ENCODE data around the gene TBC1D22A. TPM values are rescaled to one million over a fixed set of nuclear protein-coding genes. Genes with fewer than 3 reads are reported as not detected.

The TBC1D22A gene
- total and polyA plus RNA-seq, 2 experiments from 2014 or later = 9.6 to 13.3 TPM

DNA sequence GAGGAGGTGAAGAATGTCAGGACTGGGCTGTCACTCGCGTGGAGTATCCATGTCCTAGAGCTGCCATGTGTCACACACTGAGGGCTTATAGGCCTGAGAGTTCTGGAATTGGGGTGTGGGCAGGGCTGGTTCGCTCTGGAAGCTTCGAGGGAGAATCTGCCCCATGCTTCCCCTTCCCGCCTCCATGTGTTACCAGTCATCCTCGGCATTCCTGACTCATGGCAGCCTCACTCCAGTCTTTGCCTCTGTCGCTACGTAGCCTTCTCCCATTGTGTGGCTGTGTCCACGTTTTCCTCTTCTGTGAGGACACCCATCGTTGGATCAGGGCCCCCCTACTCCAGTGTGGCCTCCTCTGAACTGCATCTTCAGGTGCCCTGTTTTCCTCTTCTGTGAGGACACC is 301.2 kb downstream of the TBC1D22A start (continued):
- TF ChIP-seq, protein P1, sequence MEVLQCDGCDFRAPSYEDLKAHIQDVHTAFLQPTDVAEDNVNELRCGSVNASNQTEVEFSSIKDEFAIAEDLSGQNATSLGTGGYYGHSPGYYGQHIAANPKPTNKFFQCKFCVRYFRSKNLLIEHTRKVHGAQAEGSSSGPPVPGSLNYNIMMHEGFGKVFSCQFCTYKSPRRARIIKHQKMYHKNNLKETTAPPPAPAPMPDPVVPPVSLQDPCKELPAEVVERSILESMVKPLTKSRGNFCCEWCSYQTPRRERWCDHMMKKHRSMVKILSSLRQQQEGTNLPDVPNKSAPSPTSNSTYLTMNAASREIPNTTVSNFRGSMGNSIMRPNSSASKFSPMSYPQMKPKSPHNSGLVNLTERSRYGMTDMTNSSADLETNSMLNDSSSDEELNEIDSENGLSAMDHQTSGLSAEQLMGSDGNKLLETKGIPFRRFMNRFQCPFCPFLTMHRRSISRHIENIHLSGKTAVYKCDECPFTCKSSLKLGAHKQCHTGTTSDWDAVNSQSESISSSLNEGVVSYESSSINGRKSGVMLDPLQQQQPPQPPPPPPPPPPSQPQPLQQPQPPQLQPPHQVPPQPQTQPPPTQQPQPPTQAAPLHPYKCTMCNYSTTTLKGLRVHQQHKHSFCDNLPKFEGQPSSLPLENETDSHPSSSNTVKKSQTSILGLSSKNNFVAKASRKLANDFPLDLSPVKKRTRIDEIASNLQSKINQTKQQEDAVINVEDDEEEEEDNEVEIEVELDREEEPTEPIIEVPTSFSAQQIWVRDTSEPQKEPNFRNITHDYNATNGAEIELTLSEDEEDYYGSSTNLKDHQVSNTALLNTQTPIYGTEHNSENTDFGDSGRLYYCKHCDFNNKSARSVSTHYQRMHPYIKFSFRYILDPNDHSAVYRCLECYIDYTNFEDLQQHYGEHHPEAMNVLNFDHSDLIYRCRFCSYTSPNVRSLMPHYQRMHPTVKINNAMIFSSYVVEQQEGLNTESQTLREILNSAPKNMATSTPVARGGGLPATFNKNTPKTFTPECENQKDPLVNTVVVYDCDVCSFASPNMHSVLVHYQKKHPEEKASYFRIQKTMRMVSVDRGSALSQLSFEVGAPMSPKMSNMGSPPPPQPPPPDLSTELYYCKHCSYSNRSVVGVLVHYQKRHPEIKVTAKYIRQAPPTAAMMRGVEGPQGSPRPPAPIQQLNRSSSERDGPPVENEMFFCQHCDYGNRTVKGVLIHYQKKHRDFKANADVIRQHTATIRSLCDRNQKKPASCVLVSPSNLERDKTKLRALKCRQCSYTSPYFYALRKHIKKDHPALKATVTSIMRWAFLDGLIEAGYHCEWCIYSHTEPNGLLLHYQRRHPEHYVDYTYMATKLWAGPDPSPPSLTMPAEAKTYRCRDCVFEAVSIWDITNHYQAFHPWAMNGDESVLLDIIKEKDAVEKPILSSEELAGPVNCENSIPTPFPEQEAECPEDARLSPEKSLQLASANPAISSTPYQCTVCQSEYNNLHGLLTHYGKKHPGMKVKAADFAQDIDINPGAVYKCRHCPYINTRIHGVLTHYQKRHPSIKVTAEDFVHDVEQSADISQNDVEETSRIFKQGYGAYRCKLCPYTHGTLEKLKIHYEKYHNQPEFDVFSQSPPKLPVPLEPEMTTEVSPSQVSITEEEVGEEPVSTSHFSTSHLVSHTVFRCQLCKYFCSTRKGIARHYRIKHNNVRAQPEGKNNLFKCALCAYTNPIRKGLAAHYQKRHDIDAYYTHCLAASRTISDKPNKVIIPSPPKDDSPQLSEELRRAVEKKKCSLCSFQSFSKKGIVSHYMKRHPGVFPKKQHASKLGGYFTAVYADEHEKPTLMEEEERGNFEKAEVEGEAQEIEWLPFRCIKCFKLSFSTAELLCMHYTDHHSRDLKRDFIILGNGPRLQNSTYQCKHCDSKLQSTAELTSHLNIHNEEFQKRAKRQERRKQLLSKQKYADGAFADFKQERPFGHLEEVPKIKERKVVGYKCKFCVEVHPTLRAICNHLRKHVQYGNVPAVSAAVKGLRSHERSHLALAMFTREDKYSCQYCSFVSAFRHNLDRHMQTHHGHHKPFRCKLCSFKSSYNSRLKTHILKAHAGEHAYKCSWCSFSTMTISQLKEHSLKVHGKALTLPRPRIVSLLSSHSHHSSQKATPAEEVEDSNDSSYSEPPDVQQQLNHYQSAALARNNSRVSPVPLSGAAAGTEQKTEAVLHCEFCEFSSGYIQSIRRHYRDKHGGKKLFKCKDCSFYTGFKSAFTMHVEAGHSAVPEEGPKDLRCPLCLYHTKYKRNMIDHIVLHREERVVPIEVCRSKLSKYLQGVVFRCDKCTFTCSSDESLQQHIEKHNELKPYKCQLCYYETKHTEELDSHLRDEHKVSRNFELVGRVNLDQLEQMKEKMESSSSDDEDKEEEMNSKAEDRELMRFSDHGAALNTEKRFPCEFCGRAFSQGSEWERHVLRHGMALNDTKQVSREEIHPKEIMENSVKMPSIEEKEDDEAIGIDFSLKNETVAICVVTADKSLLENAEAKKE (CRISPR knock-in tag; IDR thresholded peaks at IDR 0.05) = no peak
- no peak for TF ChIP-seq POLR2AphosphoS5 (IDR thresholded peaks at IDR 0.05; ENCODE audit: low read depth)

- Mint-ChIP-seq H3K4me1 (peaks cover 5% of the 10 kb centered on the region; the same call in 1 of the 3 replicates), H3K27me3 (ENCODE audit: insufficient read depth, low read depth, poor library complexity) (peaks cover 2% of the 10 kb centered on the region), H3K9me3 (no peaks in the 10 kb centered on the region), H3K4me3 (no peak overlapping the region), H3K27ac (no peak overlapping the region), H3K36me3 (ENCODE audit: low read depth) (no peaks in the 10 kb centered on the region; the same call in 1 of the 3 replicates)
- Histone ChIP-seq H3F3A (replicated peaks; ENCODE audit: low read depth) (no peaks in the 10 kb centered on the region), H2AFZ (no peak overlapping the region), H3K4me1 (ENCODE audit: insufficient read depth) (no peaks in the 10 kb centered on the region), H3K9me2 (ENCODE audit: insufficient read depth) (no peaks in the 10 kb centered on the region), H3K4me2 (no peak overlapping the region), H3K36me3 (ENCODE audit: insufficient read depth) (no peaks in the 10 kb centered on the region), H3K27ac (ENCODE audit: low read depth) (no peak overlapping the region), H3K27me3 (ENCODE audit: insufficient read depth) (no peaks in the 10 kb centered on the region), H3K4me3 (no peak overlapping the region), H3K79me2 (replicated peaks; ENCODE audit: insufficient read depth) (no peaks in the 10 kb centered on the region; the same call in 1 of the 2 replicates), H4K20me1 (replicated peaks; ENCODE audit: insufficient read depth) (no peaks in the 10 kb centered on the region)
- no peak for TF ChIP-seq CTCF (conservative IDR thresholded peaks at IDR 0.05; ENCODE audit: low read depth in 2 of 2)
- TF ChIP-seq, protein P2, sequence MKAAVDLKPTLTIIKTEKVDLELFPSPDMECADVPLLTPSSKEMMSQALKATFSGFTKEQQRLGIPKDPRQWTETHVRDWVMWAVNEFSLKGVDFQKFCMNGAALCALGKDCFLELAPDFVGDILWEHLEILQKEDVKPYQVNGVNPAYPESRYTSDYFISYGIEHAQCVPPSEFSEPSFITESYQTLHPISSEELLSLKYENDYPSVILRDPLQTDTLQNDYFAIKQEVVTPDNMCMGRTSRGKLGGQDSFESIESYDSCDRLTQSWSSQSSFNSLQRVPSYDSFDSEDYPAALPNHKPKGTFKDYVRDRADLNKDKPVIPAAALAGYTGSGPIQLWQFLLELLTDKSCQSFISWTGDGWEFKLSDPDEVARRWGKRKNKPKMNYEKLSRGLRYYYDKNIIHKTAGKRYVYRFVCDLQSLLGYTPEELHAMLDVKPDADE (IDR thresholded peaks at IDR 0.05) = no peak
- no peak for DNase-seq (ENCODE audit: low spot score)
- no peak for ATAC-seq
These were observed 301.6 kb downstream of the TBC1D22A start for GRCh38 chr22:47064016-47064415.
